IPS-18c (cell line): ENCODE measurements around the gene LYPD8.

Source experiments
- H3K4me3 ChIP-seq: 2 replicates; pipeline ENCODE4 v1.7.0; 2013; ENCODE audit warnings: low read depth, mild to moderate bottlenecking, low read length, moderate library complexity; ENCODE audit not compliant: insufficient read depth
- H3K9me3 ChIP-seq: one replicate; pipeline ENCODE4 v1.6.1; 2013; ENCODE audit warnings: mild to moderate bottlenecking, low read length, moderate library complexity; ENCODE audit not compliant: control insufficient read depth, insufficient read depth

The LYPD8 gene

GRCh38 chr1:248778906-248779305 is 23.3 kb upstream of the LYPD8 start:
- Histone ChIP-seq H3K4me3 (no peak overlapping the region), H3K9me3 (peaks cover 2% of the 10 kb centered on the region)

DNA sequence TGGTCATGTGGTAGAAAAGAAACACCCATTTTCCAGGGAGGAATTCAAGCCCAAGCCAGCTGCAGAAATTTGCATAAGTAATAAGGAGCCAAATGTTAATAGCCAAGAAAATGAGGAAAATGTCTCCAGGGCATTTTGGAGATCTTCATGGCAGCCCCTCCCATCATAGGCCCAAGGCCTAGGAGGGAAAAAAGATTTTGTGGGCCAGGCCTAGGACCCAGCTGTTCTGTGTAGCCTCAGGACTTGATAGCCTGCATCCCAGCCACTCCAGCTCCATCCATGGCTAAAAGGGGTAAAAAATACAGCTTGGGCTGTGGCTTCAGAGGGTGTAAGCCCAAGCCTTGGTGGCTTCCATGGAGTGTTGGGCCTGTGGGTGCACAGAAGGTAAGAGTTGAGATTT is 21.4 kb upstream of the LYPD8 start:
- H3K4me3 ChIP-seq: no peak overlapping the region
- H3K9me3 ChIP-seq: peaks cover 2% of the 10 kb centered on the region

DNA sequence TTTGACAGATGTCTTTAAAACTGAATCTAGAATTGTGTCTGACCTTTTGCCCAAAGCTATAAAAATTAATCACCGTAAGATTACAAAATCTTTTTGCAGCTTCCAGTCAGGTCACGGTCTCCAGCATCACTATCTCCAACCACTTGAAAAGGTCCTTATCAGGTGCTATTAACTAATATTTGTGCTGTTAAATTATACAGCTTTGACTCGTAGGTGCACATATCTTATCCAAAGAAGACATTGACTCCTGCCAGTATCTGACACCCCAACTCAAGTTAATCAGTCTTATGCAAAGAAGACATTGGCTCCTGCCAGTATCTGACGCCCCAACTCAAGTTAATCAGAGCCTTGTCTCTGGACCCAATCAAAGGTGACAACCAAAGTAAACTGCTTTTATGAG is 19.9 kb upstream of the LYPD8 start:
- Histone ChIP-seq H3K4me3 (no peak overlapping the region), H3K9me3 (no peaks in the 10 kb centered on the region)

- H3K9me3 ChIP-seq: peaks cover 4% of the 10 kb centered on the region
- H3K4me3 ChIP-seq: no peak overlapping the region
Measured at GRCh38 chr1:248759644-248760043, 4.1 kb upstream of the LYPD8 start.

GRCh38 chr1:248758352-248758751 is 2.8 kb upstream of the LYPD8 start:
- H3K9me3 ChIP-seq: peaks cover 4% of the 10 kb centered on the region
- no peak overlapping the region for H3K4me3 ChIP-seq

DNA sequence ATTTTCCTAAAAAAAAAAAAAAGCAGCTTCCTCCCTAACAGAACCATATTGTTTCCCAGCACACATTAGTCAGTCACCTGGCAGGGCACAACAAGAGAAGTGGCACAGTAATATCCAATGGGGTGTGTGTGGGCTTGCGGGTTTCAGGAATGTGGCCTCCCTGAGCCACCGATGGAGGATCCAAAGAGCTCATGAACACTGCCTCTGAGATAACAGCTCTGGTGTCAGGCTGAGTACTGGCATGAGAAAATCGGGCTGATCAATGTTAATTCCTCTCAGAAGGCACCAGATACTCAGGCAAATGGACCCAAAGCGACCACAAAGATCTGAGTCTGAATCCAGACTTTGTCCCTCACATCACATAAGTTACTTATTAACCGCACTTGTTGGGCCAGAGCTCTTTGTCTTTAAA is 2.2 kb upstream of the LYPD8 start:
- Histone ChIP-seq H3K4me3 (no peak overlapping the region), H3K9me3 (peaks cover 4% of the 10 kb centered on the region)

- Histone ChIP-seq H3K9me3 (peaks cover 4% of the 10 kb centered on the region), H3K4me3 (no peak overlapping the region)
Measured at GRCh38 chr1:248756636-248757035, 1.1 kb upstream of the LYPD8 start.

DNA sequence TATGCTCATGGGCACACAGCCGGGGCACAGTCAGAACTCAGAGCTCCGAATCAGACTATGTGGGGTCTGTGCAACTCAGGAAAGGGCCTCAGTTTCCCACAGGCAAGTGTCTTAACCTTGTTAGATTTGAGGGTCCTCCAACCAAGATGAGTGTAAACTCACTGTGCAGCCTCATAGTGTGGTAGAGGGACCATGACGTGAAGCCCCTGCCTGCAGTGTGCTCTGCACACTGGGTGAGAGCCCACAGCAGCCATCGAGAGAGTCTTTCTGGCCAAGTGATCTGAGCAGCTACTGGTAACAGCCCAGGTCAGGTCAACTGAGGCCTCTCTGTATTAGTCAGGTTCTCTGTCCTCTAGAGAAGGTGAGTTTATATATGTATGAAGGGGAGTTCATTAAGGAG is 592 bp upstream of the LYPD8 start:
- peaks cover 4% of the 10 kb centered on the region for H3K9me3 ChIP-seq
- H3K4me3 ChIP-seq: no peak overlapping the region

DNA sequence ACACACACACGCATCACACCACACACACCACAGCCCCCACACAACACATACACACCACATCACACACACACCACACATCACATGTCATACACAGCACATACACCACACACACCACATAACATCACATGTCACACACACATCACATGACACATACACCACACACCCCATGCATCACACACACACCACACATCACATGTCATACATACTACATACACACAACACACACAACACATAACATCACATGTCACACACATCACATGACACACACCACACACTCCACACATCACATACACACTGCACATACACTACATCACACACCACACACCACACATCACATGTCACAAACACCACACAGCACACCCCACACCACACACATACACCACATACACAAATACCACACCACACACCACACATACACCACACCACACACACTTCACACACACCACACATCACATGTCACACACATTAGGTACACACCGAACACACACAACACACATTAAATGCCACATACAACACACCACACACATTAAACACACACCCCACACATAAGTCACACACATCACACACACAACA is 1.8 kb downstream of the LYPD8 start:
- peaks cover 4% of the 10 kb centered on the region for H3K9me3 ChIP-seq

DNA sequence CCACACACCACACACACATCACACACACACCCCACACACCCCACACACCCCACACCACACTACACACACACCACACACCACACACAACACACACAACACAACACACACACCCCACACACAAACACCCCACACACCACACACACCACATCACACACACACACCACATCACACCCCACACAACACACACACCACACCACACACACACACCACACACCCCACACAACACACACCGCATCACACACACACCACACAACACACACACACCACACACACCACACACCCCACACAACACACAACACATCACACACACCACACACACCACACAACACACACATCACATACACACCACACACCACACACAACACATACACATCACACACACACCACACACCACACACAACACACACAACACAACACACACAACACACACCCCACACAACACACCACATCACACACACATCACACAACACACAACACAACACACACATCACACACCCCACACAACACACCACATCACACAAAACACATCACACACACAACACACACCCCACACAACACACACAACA is 2.4 kb downstream of the LYPD8 start:
- H3K9me3 ChIP-seq: peaks cover 4% of the 10 kb centered on the region
- H3K4me3 ChIP-seq: no peak overlapping the region

More for the DNA sequence above, 1.8 kb downstream of the LYPD8 start:
- no peak overlapping the region for H3K4me3 ChIP-seq

- Histone ChIP-seq H3K4me3 (no peak overlapping the region), H3K9me3 (peaks cover 4% of the 10 kb centered on the region)
Measured at GRCh38 chr1:248752161-248753028, 3.2 kb downstream of the LYPD8 start.

DNA sequence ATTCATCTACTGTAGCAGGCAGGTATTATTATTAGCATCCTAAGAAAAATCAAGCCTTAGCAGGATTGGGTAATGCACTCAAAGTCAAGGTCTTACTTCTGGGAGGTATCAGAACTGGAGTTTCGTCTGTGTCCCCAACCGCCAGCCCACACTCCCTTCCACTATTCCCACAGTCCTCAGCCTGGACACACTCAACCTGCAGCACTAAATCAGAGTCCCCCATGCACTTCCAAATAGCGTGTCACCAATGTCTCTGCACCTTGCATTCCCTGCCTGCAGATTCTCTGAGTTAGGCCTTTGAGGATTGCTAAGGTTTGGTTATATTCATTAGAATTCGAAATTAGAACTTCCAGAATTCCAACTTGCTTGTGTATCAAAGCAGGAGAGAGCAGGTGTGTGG is 3.9 kb downstream of the LYPD8 start:
- Histone ChIP-seq H3K4me3 (no peak overlapping the region), H3K9me3 (peaks cover 4% of the 10 kb centered on the region)

DNA sequence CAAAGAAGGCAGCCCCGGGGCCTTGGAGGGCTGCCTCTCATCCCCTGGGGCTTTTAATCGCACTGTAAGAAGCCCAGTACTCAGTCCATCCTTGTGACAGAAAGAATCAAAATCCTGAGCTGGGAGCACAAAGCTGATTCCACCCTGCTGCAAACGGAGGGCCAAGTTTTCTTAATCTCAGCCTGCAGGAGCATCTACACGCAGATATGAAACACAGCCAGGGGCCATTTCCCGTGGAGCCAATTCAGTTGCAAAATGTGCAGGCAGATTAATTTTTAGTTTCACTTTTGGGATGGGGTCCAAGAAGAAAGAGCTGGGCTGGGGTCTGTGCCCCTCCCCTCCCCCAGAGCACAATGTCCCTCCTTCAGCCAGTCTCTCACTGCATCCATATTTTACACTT is 4.4 kb downstream of the LYPD8 start:
- peaks cover 2% of the 10 kb centered on the region for H3K9me3 ChIP-seq
- H3K4me3 ChIP-seq: no peak overlapping the region

DNA sequence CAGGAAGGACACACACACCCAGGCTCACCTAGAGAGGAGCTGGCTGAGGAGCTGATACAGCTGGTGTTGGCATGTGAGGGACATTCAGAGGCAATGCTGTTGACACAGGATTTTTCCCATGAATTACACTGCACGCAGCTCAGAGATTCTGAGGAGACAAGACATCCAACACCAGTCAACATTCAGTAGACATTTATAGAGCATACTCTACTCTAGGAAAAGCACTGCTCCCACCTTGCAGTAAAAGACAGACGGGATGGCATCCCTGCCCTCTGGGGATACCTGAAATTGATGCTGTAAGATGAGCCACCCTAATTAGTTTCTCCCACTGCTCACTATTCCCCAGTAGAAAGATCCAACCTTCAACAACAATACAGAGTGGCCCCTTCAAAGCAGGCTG is 5.1 kb downstream of the LYPD8 start:
- peaks cover 2% of the 10 kb centered on the region for H3K9me3 ChIP-seq
- no peak overlapping the region for H3K4me3 ChIP-seq

DNA sequence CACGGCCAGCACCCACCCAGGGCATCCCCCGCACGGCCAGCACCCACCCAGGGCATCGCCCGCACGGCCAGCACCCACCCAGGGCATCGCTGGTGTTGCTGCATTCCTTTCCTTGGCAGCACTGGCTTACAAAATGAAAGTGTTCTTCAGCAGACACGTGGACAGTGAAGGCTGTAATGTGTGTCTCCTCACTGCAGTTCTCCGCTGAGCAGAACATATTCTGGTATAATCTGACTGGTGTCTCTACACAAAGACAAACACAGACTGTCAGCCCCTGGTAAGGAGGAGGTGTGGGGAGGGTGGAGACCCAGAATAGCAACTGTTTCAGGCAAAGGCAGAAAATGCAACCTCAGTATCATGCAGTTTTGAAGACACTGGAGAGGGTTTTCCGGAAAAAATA is 7.3 kb downstream of the LYPD8 start:
- no peak overlapping the region for H3K4me3 ChIP-seq
- H3K9me3 ChIP-seq: no peaks in the 10 kb centered on the region

DNA sequence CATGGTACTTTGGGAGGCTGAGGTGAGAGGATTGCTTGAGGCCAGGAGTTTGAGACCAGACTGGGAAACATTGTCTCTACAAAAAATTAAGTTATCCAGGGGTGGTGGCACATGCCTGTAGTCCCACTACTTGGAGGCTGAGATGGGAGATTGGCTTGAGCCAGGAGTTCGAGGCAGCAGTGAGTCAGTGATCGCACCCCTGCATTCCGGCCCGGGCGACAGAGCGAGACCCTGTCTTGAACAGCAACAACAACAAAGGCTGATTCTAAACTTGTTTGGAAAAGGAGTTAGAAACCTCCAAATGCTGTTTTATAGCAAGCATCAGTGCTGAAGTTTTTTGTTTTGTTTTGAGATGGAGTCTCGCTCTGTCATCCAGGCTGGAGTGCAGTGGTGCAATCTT is 14.7 kb downstream of the LYPD8 start:
- Histone ChIP-seq H3K9me3 (peaks cover 2% of the 10 kb centered on the region), H3K4me3 (no peak overlapping the region)

DNA sequence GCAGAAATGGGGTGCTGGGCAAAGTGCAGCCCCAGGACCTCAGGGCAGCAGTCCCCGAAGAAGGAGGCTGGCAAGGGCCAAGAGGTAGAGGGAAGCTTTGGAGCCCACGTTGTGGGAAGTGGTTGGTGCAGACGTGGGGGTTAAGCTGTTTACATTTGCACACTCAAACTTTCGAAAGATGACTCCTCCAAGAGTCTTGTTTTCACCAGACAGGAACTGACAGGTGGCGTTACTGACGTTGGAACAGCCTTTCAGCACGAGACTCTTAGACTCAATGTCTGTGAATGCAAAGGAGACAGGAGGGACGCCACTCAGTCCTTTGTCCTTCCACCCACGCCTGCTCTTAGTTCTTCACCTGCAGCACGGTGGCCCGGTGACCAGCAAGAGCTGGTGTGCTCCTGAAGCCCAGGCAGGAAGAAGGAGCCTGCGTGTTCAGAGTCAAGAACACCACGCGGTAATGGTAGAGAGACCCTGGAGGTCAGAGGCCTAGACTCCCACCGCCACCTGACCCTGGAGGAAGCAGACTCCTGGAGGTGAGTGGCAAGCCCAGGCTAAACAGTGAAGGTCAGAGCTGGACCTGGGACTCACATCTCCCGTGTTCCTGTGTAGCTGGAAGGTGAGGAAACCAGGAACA is 15.9 kb downstream of the LYPD8 start:
- Histone ChIP-seq H3K4me3 (no peak overlapping the region), H3K9me3 (peaks cover 2% of the 10 kb centered on the region)

- Histone ChIP-seq H3K9me3 (peaks cover 2% of the 10 kb centered on the region), H3K4me3 (no peak overlapping the region)
Measured at GRCh38 chr1:248737457-248737856, 18.1 kb downstream of the LYPD8 start.
